GM21786 (cell line): ENCODE data around the gene MAMSTR.
"Not testable (repeated sequence)": the region's sequence is repeated elsewhere in the genome, so short reads cannot be mapped to it uniquely, and the experiment has no call there.

Experiments used
- ATAC-seq: cut with Tn5 transposase; IDR thresholded peaks from one replicate; pipeline ENCODE4 v1.9.1; 2021; ENCODE audit not compliant: unreplicated experiment

Gene MAMSTR

DNA sequence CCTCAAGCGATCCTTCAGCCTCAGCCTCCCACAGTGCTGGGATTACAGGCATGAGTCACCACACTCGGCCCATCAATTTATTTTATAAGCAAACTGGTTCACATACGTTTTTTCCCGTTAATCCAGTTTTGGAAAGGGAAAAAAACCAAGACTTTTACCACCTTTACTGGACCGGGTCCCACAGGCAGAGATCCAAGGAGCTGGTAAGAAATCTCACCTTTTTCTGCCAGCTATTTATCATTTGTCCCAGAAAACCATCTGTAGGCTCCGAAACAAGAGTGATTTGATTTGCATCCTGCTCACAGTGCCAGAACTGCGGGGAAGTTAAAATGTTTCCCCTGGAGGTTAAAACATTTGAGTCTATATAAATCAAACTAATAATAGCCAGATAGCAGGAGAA lies 30.1 kb downstream of the MAMSTR start:
- no peak for ATAC-seq

DNA sequence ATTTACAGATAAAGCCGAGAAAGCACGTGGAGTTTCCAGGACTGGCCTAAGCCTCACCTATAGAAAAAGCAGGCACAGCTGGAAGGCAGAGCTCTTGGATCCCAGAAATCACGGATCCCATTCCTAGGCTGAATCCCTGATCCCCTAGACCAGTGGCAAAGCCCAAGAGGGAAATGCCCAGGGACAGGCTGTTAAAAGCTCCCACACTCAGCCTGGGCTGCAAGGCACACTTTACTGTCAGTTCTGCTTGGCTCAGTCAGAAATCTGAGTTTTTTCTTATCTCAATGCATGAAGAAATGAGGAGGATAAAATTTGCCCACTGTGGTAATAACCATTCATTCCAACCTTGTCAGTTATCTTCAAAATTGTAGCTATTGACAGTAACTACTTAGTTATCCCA lies 31.7 kb downstream of the MAMSTR start:
- no peak for ATAC-seq

DNA sequence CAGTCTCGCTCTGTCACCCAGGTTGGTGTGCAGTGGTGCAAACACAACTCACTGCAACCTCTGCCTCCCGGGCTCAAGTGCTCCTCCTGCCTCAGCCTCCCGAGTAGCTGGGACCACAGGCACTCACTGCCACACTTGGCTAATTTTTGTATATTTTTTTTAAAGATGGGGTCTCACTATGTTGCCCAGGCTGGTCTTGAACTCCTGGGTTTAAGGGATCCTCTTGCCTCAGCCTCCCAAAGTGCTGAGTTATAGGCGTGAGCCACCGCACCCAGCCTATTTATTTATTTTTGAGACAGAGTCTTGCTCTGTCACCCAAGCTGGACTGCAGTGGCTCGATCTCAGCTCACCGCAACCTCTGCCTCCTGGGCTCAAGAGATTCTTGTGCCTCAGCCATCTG lies 32.9 kb downstream of the MAMSTR start:
- ATAC-seq: not testable (repeated sequence)

- no peak for ATAC-seq
These were observed 33.4 kb downstream of the MAMSTR start for GRCh38 chr19:48686088-48686487.

DNA sequence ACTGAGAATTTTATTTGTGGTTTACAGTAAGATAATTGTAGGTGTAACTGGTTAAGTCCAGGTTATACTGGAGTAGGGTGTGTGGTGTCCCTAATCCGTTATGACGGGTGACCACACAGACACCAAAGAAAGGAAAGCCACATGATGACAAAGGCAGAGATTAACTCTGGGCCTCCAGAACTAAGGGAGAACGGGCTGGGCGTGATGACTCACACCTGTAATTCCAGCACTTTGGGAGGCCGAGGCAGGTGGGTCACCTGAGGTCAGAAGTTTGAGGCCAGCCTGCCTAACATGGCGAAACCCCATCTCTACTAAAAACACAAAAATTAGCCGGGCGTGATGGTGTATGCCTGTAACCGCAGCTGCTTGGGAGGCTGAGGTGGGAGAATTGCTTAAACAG lies 33.9 kb downstream of the MAMSTR start:
- no peak for ATAC-seq

GRCh38 chr19:48683349-48683748 lies 36.2 kb downstream of the MAMSTR start:
- ATAC-seq: no peak

DNA sequence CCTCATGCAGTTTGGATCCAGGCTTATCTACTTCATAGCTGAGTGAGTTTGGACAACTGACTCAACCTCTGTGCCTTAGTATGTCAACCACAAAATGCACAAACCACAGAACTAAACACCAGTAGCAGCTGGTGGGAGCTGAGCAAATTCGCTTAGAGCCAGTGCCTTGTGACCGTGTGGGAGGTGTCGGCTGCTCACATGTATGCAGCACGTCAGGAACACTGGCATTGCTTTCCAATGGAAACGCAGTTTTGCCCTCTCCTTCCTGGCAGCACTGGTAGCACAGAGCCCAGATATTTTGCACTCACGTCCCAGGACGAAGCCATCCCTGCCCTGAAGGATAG lies 38.4 kb downstream of the MAMSTR start:
- ATAC-seq: no peak

GRCh38 chr19:48680436-48681126 lies 38.9 kb downstream of the MAMSTR start:
- no peak for ATAC-seq

GRCh38 chr19:48680006-48680405 lies 39.5 kb downstream of the MAMSTR start:
- not testable (repeated sequence) for ATAC-seq

DNA sequence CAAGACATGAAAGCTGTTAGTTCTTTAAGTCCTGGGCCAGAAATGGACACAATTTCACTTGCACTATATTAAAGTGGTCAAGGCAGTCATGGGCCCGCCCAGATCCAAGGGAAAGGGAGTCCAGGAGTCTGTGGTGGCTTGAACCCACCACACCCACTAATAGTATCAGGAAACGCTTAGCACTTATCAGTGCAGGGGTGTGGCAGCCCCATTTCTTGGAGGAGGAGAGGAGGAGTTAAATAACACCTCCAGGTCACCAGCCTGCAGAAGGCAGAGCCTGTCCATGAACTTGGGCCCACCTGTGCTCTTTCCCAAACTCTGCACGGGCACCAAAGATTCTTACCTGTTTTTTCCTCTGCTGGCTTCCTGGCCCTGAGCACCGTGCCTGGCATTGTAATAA lies 41.3 kb downstream of the MAMSTR start:
- ATAC-seq: no peak

DNA sequence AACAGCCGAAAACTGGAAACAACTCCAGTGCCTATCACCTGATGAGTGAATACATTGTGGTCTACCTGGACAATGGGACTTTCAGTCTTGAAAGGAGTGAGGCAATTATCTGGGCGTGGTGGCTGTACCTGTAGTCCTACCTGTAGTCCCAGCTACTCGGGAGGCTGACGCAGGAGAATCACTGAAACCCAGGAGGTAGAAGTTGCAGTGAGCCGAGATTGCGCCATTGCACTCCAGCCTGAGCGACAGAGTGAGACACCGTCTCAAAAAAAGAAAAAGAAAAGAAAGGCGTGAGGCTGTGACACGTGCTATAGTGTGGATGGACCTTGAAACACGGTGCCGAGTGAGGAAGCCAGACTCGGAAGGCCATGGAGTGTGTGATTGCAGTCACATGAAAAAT lies 42.6 kb downstream of the MAMSTR start:
- no peak for ATAC-seq

GRCh38 chr19:48676487-48676886 lies 43.0 kb downstream of the MAMSTR start:
- no peak for ATAC-seq

- no peak for ATAC-seq
These were observed 44.4 kb downstream of the MAMSTR start for GRCh38 chr19:48674921-48675824.

GRCh38 chr19:48674216-48674809 lies 45.2 kb downstream of the MAMSTR start:
- no peak for ATAC-seq

GRCh38 chr19:48673436-48674100 lies 46.0 kb downstream of the MAMSTR start:
- no peak for ATAC-seq

- no peak for ATAC-seq
These were observed 46.5 kb downstream of the MAMSTR start, which contains the start of gene NTN5 for GRCh38 chr19:48672994-48673393. Gene NTN5, minus strand, starts transcription at chr19:48673017. Its CDS starts 2,031 bp downstream, at chr19:48670986.

GRCh38 chr19:48671446-48671995 lies 48.0 kb downstream of the MAMSTR start:
- no peak for ATAC-seq

DNA sequence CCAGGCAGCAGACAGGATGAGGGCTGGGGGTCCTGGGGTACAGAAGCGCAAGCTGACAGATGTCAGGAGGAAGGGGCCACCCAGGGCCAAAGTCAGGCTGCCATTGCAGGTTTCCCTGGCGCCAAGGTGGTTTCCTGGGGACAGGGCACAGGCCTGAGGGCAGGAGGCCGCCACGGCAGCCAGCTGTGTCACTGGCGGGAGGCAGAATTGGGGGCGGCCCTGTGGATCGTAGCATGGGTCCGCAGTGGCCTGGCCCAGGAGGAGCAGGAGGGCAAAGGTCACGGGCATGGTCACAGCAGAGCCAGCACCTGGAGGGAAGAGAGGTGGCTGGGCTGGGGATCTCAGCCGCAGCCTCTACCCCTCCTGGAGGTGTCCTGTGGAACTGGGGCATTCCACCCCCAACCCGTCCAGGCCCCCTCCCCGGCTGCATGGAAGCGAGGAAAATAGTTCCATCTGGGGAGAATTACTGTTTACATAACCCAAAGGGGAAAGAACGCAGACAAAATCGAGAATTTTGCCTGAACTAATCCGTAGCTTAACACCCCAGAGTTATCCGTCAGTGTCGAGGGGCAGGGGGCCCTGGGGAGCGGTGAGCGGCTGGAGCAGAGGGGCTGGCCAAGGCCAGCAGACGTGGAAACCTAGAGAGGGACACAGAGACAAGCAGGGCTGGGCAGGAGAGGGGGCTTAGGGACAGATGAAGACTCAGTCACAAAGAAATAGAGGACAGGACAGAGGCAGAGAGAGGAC lies 48.7 kb downstream of the MAMSTR start:
- ATAC-seq: no peak

DNA sequence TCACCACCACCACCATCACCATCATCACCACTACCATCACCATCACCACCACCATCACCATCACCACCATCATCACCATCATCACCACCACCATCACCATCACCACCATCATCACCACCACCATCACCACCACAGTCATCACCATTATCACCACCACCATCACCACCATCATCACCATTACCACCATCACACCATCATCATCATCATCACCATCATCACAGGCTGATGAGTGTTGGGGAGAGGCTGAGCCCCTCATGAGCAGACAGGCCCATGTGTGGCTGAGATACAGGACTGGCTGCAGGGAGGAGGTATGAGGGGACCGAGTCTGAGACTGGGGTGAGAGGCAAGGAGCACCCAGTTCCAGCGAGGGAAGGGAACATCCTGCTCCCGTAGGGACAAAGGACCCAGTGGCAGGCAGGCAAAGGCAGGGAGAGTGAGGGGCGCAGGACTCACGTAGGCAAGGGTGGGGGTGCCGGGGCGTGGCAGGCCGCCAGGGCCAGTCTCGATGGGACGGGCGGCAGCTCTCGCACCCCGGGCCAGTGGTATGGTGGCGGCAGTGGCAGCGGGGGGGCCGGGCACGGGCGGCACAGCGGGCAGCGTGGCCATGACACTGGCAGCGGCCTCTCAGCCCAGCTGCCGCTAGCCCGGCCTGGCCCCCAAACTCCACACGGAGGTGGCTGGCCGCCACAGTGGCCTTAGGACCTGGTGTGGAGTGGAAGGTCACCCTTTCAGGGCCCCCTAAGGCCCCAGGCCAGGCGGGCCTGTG lies 49.4 kb downstream of the MAMSTR start:
- ATAC-seq: no peak

GRCh38 chr19:48668761-48669160 lies 50.8 kb downstream of the MAMSTR start:
- ATAC-seq: no peak
